Uterus (tissue), 4 donors: Measurements from ENCODE around the gene ALG2. TPM values are rescaled to one million over a fixed set of nuclear protein-coding genes. Genes with fewer than 3 reads are reported as not detected.

Experiments used
- DNase-seq, 2 donors: peaks; one replicate each; pipeline ENCODE4 v3.0.0-alpha.2; 2019 to 2020
- H3K27ac ChIP-seq, 2 donors: fragments of 200-600 bp; sonication (generic); 1 replicate in 1 of 2; 2 replicates in 1 of 2; pipeline ENCODE4 v1.5.1; 2016 to 2018
- H3K27me3 ChIP-seq, 2 donors: fragments of 200-600 bp; sonication (generic); one replicate each; pipeline ENCODE4 v1.5.1; 2018 to 2019; ENCODE audit warnings: control low read depth in 1 of 2
- H3K36me3 ChIP-seq, 2 donors: fragments of 200-600 bp; sonication (generic); one replicate each; pipeline ENCODE4 v1.5.1; 2019; ENCODE audit warnings: control low read depth in 1 of 2
- H3K4me1 ChIP-seq, 2 donors: fragments of 200-600 bp; sonication (generic); one replicate each; pipeline ENCODE4 v1.5.1; 2018 to 2019; ENCODE audit warnings: control low read depth in 1 of 2
- H3K4me3 ChIP-seq, 2 donors: fragments of 200-600 bp; sonication (generic); 1 replicate in 1 of 2; 2 replicates in 1 of 2; pipeline ENCODE4 v1.5.1; 2018 to 2019; ENCODE audit warnings: mild to moderate bottlenecking in 1 of 2
- H3K9me3 ChIP-seq, 2 donors: fragments of 200-600 bp; sonication (generic); one replicate each; pipeline ENCODE4 v1.5.1; 2019; ENCODE audit warnings: control low read depth in 1 of 2
- CTCF ChIP-seq, 4 experiments: fragments of 200-600 bp in 2 of 4; fragments of 450-650 bp in 2 of 4; sonication (generic) in 2 of 4; IDR thresholded peaks; one replicate each; pipeline ENCODE4 v1.5.1; 2016 to 2019; ENCODE audit warnings: antibody characterized with exemption in 4 of 4, mild to moderate bottlenecking in 2 of 4, moderate library complexity in 1 of 4
- POLR2A ChIP-seq, 2 donors: fragments of 450-650 bp; IDR thresholded peaks; one replicate each; pipeline ENCODE4 v1.6.1; 2016; ENCODE audit warnings: antibody characterized with exemption in 2 of 2, mild to moderate bottlenecking in 1 of 2, moderate library complexity in 1 of 2
- intact Hi-C: fragments of 100-400 bp; cut with DNase I; formaldehyde crosslinking; loops from one replicate; pipeline ENCODE4 v1.15.1; 2023; ENCODE audit warnings: low total_unique reads
- total RNA-seq, 4 donors: library from RNA; depleted of rRNA in 3 of 4; stranded (reverse); fragments of >200 nt in 3 of 4; gene quantifications; one replicate each; pipeline versions ENCODE4 v1.1.0 to v1.2.4, GENCODE V29; 2014 to 2023
- donor health status: DM: yes; HTN: yes; CAD: no.

ALG2 gene
- total RNA-seq, 4 donors from 2014 or later, result 37.6 to 62.2 (median 45.3) TPM

DNA sequence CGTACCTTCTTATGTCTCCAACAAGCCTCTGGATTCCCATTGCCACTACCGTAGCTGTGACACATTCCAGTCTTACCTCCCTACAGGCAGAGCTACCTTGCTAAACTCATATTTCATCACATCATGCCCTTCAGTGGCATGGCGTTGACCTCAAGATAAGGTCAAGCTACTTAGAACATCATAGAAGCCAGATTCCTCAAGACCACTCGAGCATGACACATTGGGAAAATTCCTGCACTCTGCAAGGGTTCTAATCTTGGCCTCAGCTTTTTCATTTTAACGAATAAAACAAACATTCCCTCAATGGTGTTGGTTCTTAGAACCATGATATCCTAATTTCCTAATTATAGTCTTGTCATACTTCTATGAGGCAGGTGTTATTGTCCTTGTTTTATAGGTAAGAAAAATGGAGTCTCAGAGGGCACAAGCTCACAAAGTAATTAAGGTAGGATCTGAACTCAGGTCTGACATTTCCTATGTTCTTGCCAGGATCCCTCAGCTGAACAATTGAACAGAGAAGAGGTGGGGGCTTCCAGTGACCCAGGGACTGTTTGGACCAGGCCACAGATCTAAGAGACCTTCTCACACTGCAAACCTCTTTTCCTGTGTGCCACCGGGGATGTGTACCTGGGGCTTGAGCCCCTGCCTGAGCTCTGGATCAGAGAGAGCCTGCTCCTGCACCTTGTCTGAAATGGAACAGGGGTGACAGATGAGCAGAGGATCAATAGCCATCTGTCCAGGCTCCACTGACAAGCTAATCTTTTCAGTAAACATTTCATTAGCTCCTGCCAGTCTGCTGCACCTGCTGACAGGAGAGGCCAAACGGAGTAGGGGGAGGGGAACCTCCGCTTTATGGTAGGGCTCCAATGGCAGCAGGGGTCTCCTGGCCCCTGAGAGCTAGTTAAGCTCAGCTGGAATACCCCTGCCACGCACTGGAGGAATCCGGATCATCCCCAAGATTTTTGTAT is 49.3 kb downstream of the ALG2 start:
- H3K27me3 ChIP-seq, result no peaks in the 10 kb centered on the region
- H3K9me3 ChIP-seq, result no peaks in the 10 kb centered on the region
- no peak overlapping the region for H3K27ac ChIP-seq
- no peaks in the 10 kb centered on the region for H3K36me3 ChIP-seq
- no peak for DNase-seq
- intact Hi-C loops, result no loop called here
- TF ChIP-seq POLR2A (IDR thresholded peaks at IDR 0.05) (no peak), CTCF (IDR thresholded peaks at IDR 0.05) (no peak)
- no peaks in the 10 kb centered on the region for H3K4me1 ChIP-seq
- no peak overlapping the region for H3K4me3 ChIP-seq

DNA sequence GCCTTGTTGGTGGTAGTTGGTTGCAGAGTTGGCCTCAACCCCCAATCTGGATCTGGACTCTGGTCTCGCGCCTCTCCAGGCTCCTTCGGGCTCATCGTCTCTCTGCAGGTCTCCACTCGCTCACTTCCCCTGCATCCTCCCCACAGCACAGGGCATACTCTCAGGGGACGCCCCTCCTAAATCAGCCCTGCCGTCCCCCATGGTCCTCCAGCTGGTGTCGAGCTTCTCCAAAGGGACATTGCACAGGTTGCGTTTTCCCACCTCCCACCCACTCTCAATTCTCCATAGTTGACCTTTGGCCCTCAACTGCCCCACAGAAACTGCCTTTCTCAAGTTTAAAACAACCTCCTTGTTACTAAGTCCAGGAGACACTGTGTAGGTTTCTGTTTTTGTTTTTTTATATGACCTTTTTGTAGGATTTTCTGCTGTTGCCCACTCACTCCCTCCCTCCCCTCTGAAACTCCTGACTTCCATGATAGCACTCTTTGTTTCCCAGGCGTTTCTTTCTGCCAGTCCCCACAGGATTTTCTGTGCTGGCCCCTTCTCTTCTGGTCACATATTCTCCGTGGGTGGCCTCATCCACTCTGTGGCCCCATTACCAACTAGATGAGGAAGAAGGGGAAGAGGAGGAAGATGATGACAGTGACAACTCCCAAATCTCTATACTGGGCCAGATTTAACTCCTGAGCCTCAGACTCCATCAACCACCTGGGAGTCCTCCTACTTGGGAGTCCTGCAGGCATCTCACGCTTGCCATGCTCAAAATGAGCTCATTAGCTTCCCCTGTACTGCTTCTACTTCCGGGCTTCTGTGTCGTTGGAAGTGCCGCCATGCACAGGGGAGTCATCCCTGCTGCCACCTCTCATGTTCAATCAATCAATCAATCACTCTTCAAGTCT is 50.3 kb downstream of the ALG2 start:
- no peaks in the 10 kb centered on the region for H3K4me1 ChIP-seq
- no peaks in the 10 kb centered on the region for H3K36me3 ChIP-seq
- TF ChIP-seq CTCF (IDR thresholded peaks at IDR 0.05) (no peak), POLR2A (IDR thresholded peaks at IDR 0.05) (no peak)
- no peak for DNase-seq
- intact Hi-C loops, result no loop called here
- H3K27ac ChIP-seq, result no peak overlapping the region
- no peaks in the 10 kb centered on the region for H3K9me3 ChIP-seq
- no peak overlapping the region for H3K4me3 ChIP-seq
- H3K27me3 ChIP-seq, result no peaks in the 10 kb centered on the region

DNA sequence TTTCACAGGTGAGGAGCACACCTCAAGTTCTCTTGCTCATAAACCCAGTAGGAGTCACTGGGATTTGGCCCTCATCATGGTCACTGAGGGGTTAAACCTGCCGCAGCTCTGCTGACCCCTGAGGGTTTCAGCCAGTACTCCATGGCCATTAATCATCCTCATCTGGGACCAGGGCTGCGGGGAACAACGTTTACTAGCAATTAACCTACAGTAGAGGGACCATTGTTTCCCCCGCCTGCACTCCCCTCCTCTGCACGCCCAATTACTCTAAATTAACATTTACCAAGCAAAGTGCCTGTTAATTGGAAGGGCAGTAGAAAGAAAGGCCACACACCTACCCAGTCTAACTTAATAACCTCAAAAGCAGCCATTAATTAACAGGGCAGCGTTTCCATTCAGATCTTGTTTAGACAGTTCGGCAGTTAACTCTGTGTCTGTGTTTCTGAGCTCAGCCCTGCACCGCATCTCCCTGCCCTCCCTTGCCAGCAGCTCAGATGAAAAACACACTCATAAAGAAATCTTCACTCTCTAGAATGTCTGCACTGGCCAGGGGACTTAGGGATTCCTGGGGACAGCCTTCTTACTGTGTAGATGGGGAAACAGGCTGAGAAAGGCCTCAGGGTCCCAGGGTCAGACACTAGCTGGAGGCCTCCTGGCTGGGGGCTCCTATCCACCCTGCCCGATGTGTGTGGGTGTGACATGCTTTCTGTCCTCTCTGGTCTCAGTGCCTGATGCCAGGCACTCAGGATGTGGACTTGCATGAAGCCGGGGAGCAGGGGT is 51.6 kb downstream of the ALG2 start:
- Histone ChIP-seq H3K4me1 (no peaks in the 10 kb centered on the region), H3K9me3 (no peaks in the 10 kb centered on the region), H3K36me3 (no peaks in the 10 kb centered on the region), H3K4me3 (no peak overlapping the region), H3K27me3 (no peaks in the 10 kb centered on the region), H3K27ac (no peak overlapping the region)
- intact Hi-C loops, result no loop called here
- no peak for DNase-seq
- no peak for TF ChIP-seq CTCF (IDR thresholded peaks at IDR 0.05)
- no peak for TF ChIP-seq POLR2A (IDR thresholded peaks at IDR 0.05)

- no peaks in the 10 kb centered on the region for H3K9me3 ChIP-seq
These were observed 52.7 kb downstream of the ALG2 start for GRCh38 chr9:99169086-99169485.

More at GRCh38 chr9:99169086-99169485, 52.7 kb downstream of the ALG2 start:
- TF ChIP-seq POLR2A (IDR thresholded peaks at IDR 0.05), result no peak
- TF ChIP-seq CTCF (IDR thresholded peaks at IDR 0.05), result no peak
- no peaks in the 10 kb centered on the region for H3K4me1 ChIP-seq
- no peaks in the 10 kb centered on the region for H3K36me3 ChIP-seq
- H3K27ac ChIP-seq, result no peak overlapping the region
- intact Hi-C loops, result no loop called here
- no peaks in the 10 kb centered on the region for H3K27me3 ChIP-seq
- no peak for DNase-seq
- H3K4me3 ChIP-seq, result no peak overlapping the region
